DOHH2 (cell line): ENCODE results near the gene GMEB2.

Source experiments
- CTCF ChIP-seq: fragments of 200-600 bp; sonication (generic); IDR thresholded peaks from one replicate; pipeline ENCODE4 v1.5.1; 2014; ENCODE audit warnings: antibody characterized with exemption, mild to moderate bottlenecking, low read depth, low read length; ENCODE audit not compliant: poor library complexity, severe bottlenecking
- EZH2phosphoT487 ChIP-seq: fragments of 200-600 bp; sonication (generic); IDR thresholded peaks from 2 replicates; pipeline ENCODE4 v1.6.1; 2017; ENCODE audit warnings: borderline replicate concordance, mild to moderate bottlenecking, antibody characterized with exemption, low read length, moderate library complexity, mixed read lengths

GRCh38 chr20:63565021-63565698 lies 61.7 kb downstream of the GMEB2 start:
- TF ChIP-seq CTCF (no peak), EZH2phosphoT487 (no peak)
